HG02763 (cell line): ENCODE measurements around the gene NEDD8.

ENCODE experiments used
- ATAC-seq: cut with Tn5 transposase; IDR thresholded peaks from one replicate; pipeline ENCODE4 v1.9.1; 2021; ENCODE audit warnings: mild to moderate bottlenecking, moderate library complexity; ENCODE audit not compliant: unreplicated experiment

Gene NEDD8

GRCh38 chr14:24198814-24199524 lies 33.2 kb downstream of the NEDD8 start:
- ATAC-seq: no peak

DNA sequence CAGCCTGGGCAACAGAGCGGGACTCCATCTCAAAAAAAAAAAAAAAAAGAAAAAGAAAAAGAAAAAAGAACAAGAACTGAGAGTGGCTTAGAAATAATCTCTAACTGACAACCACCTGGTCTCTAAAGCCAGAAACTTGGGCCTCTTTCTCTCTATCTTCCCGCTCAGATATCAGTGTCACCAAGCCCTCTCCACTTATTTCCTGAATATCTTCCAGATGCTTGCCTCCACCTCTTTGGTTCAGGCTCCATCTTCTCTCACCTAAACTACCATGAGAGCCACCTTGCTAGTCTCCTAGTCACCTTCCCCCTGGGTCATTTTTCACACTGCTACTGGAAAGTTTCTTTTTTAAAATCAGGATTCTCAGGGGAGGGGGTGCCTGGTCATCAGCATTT lies 35.1 kb downstream of the NEDD8 start:
- no peak for ATAC-seq

- ATAC-seq: no peak
Observed at GRCh38 chr14:24196071-24197055, 35.8 kb downstream of the NEDD8 start.

- peak; percentile 80 for ATAC-seq
Observed at GRCh38 chr14:24195186-24196070, 36.7 kb downstream of the NEDD8 start, which contains the start of gene TM9SF1. TM9SF1 (minus strand) TSS chr14:24195441; CDS start chr14:24195019, 422 bp downstream.

- ATAC-seq: no peak
Observed at GRCh38 chr14:24194873-24195185, 37.3 kb downstream of the NEDD8 start.

DNA sequence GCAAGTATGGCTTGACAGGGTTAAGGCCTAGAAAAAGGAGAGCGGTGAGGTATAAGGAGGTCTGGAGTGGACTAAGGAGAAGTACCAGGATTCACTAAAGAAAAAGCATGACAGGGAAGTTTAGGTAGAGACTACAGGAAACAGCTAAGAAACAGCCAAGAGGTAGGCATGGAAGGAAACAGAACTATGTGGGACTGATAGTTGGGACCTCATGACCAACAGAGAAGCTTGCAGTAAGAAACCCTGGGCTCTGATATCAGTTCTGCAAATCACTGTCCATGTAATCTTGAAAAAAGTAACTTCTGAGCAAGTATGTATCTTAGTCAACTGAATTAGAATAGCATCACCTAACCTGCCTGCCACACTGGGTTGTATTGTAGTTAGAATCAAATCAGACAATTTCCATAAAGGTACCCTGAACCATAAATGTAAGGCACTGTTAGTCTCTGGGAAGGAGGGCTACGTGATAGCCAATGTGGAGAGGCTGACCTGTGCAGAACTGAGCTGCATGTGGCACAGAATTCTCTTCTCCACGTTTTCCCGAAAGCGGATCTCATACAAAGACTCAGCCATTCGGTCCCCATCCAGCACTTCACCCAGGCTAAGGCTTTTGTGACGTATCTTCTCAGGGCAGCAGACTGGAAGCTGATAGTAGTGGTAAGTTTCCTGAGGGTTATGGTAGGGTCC lies 37.8 kb downstream of the NEDD8 start:
- ATAC-seq: no peak

DNA sequence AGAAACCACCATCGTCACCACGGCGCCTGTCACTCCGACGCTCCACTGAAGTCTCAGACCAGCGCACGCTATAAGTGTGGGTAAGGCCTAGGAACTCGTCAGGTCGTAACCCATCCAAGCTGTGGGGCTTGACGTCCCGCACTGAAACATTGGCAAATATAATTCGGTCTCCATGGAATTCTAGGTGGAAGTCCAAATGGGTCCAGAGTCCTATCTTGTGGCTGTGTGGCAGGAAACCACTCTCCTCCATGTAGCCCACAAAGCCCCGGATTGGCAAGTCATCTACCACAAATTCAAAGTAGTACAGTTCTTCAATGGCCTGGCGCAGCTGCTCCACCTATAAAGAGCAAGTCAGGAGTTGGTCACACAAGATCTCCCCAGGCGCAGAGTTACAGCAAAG lies 39.2 kb downstream of the NEDD8 start:
- ATAC-seq: no peak

DNA sequence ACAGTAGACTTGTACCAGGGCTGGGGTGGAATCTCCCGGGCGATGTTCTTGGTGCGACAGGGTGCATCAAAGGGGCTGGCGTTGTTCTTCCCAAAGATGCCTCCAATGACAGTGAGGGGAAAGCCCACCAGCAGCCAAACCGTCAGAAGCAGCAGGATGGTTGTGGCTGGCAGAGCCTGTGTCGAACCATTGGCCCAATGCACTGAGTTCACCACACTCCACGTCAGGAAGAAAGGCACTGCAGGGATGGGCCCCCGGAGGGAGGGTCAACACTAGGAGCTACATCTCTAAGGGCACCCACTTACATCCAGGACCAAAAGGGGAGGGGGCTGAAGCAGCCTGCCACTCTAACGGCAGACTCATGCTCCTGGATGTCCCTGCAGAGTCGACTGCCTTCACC lies 41.8 kb downstream of the NEDD8 start:
- ATAC-seq: no peak

DNA sequence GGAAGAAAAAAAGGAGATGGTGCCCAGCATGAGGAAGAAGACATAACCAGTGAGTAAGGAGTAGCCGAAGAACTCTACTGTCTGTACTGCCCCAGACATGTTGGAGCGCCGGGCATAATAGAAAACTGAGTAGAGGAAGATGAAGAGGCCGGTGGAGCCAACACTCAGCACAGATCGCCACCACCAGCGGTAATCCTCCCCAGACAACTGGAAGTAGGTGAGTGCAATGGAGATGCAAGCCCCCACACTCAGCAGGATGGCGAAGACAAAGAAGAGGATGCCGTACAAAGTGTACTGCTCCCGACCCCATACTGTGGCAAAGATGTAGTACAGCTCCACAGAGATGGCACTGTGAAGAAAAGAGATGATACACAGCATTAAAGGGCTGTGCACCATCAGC lies 42.7 kb downstream of the NEDD8 start:
- no peak for ATAC-seq

- ATAC-seq: no peak
Observed at GRCh38 chr14:24189059-24189375, 43.1 kb downstream of the NEDD8 start.

GRCh38 chr14:24188251-24189058 lies 43.7 kb downstream of the NEDD8 start, which contains the start of gene IPO4:
IPO4 (minus strand) TSS chr14:24188816; CDS start chr14:24188787, 29 bp downstream.
- ATAC-seq: peak; percentile 85

DNA sequence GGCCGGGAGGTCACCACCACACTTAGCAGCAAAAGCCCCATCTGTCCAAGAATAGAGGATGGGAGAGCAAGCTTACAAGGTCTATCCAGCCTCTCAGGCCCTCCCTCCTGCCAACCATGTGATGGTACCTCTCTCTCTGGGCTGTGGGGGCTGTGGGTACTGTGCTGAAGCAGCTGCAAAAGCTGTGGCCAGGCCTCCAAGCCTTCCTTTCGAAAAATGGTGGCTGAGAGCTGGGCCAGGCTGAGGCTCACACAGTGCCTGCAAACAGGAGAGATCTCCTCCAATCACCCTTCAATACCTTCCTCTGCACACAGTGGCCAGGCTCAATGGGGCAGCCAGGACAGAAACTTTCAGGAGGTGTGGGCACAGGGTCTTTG lies 44.6 kb downstream of the NEDD8 start:
- no peak for ATAC-seq

DNA sequence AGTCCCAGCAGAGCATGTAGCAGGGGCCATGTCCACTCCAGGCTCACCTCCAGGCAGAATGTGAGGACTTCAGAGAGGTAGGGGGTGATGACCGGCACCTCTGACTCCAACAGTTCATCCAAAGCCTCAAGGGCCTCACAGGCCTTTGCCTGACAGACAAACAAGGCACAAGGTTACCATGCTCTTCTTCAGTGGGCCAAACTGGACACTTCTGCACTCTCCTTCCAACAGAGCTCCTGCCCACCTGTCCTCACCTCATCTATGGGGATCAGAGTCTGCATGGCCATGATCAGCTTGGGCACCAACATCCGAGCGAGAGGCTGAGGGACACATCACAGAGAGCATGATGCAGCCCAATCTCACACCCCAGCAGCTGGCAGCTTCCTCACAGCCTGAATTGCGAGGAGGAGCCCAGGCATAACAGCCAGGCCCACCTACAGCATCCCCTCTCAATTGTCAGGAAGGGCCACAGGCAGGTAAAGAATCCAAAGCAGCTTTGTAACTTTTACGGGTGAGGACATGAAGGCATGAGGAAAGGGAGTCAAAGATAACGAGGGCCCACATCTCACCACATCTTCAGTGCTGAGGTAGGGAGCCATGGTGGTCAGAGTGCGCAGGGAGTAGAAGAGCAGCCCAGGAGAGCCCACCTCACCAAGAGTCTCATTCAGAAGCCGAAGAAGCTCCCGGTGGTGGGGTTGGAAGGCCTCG lies 45.2 kb downstream of the NEDD8 start:
- no peak for ATAC-seq

- ATAC-seq: no peak
Observed at GRCh38 chr14:24185741-24186140, 46.4 kb downstream of the NEDD8 start.

DNA sequence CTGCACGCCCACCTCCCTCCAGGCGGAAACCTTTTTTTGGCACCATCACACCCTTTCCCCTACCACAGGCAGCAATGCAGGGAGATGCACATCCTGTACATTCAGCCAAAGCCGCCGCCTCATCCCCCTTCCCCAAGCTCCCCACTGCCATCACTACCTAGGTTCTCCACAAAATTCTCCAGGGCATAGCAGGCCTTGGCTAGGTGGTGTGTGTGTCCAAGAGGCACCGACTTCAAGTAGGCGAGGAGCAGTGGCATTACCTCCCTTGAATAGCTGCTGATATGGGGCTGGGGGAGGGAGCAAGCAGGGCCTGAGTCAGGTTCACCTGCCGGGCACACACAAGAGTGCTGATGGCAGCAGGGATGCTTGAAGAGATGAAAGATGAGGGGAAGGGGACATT lies 47.1 kb downstream of the NEDD8 start:
- no peak for ATAC-seq

DNA sequence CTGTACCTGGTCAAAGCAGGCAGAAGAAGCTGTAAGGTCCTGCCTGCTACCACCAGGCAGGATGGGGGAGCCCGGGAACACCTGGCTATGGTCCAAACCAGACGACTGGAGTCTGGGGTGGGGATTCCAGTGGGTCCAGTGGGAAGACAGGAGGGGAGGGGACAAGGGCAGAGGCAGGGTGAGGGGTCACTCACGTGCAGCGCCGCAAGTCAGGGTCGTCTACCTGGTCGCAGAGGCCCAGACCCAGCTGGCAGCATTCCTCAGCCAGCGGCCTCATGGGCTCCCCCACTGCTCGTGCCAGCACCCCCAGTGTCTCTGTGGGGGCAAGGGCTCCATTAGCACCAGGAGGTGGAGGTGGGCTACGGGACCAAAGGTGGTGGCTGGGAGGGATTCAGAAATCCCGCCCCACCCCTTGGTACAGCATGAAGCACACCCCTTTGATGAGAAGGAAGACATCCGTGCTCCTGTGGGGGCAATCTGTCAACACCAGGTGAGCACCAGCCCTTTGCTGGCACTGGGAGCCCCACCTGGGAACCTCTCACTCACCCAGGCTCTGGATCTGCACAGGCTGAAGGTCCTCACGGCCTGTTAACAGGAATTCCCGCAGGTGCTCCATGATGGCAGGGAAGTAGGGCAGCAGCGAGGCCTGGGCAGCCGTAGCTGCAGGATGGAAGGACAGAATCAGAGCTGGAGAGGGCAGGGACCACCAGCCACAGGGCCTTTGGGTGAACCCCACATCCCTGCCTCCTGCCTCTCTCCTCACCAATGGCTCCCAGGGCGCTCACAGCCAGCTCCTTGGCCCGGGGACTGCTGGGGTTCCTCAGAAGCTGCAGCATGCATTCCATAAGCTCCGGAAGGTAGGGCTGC lies 47.8 kb downstream of the NEDD8 start:
- no peak for ATAC-seq

DNA sequence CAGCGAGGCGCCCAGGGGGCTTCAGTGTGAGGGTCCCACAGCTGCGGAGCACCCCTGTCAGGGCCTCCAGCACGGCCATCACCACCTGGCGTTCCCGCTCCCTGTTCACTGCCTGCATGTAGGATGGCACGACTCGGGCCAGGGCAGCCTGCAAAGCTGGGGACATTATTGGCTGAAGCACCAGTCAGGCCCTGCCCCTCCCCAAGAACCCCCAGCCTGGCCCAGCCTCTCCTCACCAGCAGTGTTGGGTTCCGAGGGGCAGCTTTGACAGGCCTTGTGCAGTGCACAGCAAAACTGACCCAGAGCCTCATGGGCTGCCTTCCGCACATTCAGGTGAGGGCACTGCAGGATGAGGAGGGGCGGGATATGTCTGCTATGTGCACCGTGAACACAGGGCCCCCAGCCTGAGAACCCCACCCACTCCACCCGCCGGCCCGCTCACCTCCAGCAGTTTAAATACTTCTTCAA lies 49.1 kb downstream of the NEDD8 start:
- ATAC-seq: no peak
